ENCODE results near the gene TXNL4A.

TXNL4A gene

DNA sequence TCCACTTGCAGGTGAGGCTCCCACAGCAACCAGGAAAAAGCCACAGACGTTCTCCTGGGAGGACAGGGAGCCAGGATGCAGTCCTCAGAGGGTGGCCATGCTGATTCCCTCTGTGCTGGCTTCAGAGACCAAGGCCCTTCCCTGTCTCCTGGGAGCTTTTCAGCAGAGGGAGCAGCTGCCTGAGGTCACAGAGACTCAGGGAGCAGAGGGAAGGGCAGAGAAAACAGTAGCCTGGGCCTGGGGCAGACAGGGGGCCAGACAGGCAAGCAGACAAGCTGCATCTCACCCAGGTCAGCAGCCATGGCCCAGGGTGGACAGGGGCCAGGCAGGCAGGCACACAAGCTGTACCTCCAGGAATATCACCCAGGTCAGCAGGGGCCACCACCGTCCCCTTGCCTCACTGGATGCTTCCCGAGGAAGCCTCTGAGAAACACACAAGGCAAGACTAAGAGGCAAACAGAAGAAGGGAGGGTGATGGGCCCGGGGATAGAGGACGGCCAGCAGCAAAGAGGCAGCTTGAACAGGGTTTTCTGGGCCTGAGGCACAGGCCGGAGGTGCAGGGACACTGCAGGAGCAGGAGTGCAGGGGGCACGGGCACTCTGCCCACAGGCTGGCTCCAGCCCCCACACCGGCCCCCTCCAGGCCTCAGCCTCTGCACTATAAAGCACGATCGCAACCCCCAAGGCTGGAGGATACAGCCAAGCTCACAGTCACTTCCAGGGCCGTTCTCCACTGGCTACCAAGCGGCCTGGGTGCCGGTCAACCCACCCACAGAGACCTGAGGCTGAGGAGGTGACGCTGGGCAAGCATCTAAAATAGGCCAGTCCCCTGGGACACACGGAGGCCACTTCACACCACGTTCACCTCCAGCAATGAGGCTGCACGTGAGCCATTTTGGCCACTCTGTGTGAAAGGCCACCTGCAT, 43.0 kb downstream of the TXNL4A start:
- H3K4me3 ChIP-seq (ENCODE audit: low read depth, low read length) = no peak overlapping the region
- no peak for DNase-seq (ENCODE audit: low read depth)
- in situ Hi-C loops (cut with HindIII; ENCODE audit: low sequenced_read_pairs) = no loop called here
- TF ChIP-seq CTCF (IDR thresholded peaks at IDR 0.05; ENCODE audit: low read depth, low read length, missing control alignments) = no peak

GRCh38 chr18:79944746-79945117, 43.6 kb downstream of the TXNL4A start:
- H3K4me3 ChIP-seq (ENCODE audit: low read depth, low read length) = no peak overlapping the region
- in situ Hi-C loops (cut with HindIII; ENCODE audit: low sequenced_read_pairs) = no loop called here
- DNase-seq (ENCODE audit: low read depth) = no peak
- no peak for TF ChIP-seq CTCF (IDR thresholded peaks at IDR 0.05; ENCODE audit: low read depth, low read length, missing control alignments)

GRCh38 chr18:79944126-79944731, 44.1 kb downstream of the TXNL4A start:
- no peak for TF ChIP-seq CTCF (IDR thresholded peaks at IDR 0.05; ENCODE audit: low read depth, low read length, missing control alignments)
- in situ Hi-C loops (cut with HindIII; ENCODE audit: low sequenced_read_pairs) = no loop called here
- DNase-seq (ENCODE audit: low read depth) = peak; percentile 59
- no peak overlapping the region for H3K4me3 ChIP-seq (ENCODE audit: low read depth, low read length)

GRCh38 chr18:79943608-79944125, 44.7 kb downstream of the TXNL4A start:
- in situ Hi-C loops (cut with HindIII; ENCODE audit: low sequenced_read_pairs) = no loop called here
- no peak overlapping the region for H3K4me3 ChIP-seq (ENCODE audit: low read depth, low read length)
- DNase-seq (ENCODE audit: low read depth) = no peak
- no peak for TF ChIP-seq CTCF (IDR thresholded peaks at IDR 0.05; ENCODE audit: low read depth, low read length, missing control alignments)

DNA sequence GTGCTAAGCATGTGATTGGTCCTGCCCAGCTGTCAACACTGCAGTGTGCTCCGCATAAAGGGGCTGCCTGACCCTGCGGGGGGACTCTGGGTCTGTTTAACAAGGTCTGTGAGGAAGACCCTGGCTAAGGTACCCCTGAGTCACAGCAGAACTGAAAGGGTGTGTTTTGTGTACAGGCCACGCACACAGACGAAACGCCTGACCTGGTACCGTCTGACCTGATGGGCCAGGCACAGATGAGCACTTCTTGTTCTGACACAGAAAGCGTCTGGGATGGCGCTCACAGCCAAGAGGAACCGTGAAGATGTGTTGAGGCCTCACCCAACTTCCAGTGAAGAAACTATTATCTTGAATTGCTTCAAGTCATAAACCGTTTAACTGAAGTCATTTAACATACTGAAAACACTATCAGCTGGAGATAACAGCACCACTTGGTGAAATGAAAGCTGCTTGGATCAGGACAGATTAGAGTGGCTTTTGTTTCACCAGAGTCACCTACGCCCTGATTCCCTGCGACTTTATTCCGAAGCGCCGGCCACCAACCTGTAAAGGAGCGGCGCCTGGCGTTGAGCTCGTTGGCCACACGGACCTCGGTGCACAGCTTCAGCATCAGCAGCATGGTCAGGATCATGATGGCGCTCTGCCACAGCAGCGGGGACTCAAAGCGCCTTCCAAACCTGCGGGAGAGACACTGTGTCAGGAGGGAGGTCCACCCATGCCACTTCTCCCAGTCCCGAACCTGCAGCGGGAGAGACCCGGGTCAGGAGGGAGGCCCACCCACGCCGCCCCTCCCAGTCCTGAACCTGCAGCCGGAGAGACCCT, 45.4 kb downstream of the TXNL4A start:
- DNase-seq (ENCODE audit: low read depth) = no peak
- in situ Hi-C loops (cut with HindIII; ENCODE audit: low sequenced_read_pairs) = no loop called here
- no peak overlapping the region for H3K4me3 ChIP-seq (ENCODE audit: low read depth, low read length)
- TF ChIP-seq CTCF (IDR thresholded peaks at IDR 0.05; ENCODE audit: low read depth, low read length, missing control alignments) = no peak

GRCh38 chr18:79942211-79942610, 46.2 kb downstream of the TXNL4A start:
- in situ Hi-C loops (cut with HindIII; ENCODE audit: low sequenced_read_pairs) = no loop called here
- TF ChIP-seq CTCF (IDR thresholded peaks at IDR 0.05; ENCODE audit: low read depth, low read length, missing control alignments) = no peak
- no peak overlapping the region for H3K4me3 ChIP-seq (ENCODE audit: low read depth, low read length)
- DNase-seq (ENCODE audit: low read depth) = no peak
